K562 (cell line): Measurements from ENCODE around the gene KCNG4. TPM values are rescaled to one million over a fixed set of nuclear protein-coding genes. Genes with fewer than 3 reads are reported as not detected.
A peak's percentile ranks its signal among the peaks of the same experiment; 100 is the strongest.

ENCODE experiments used
- FOXP1 ChIP-seq: sonication (generic); formaldehyde crosslinking; IDR thresholded peaks from 2 replicates; pipeline ENCODE4 v1.8.0; 2022; ENCODE audit warnings: mild to moderate bottlenecking, missing genetic modification reagents
- HNRNPL ChIP-seq: fragments of 200-400 bp; formaldehyde crosslinking; IDR thresholded peaks from 2 replicates; pipeline ENCODE4 v1.6.1; 2017; ENCODE audit warnings: low read depth, mild to moderate bottlenecking, low read length
- NEUROD1 ChIP-seq: fragments of 150-350 bp; IDR thresholded peaks from 2 replicates; pipeline ENCODE4 v1.6.1; 2014; ENCODE audit warnings: borderline replicate concordance, low read length, low read depth; ENCODE audit not compliant: partially characterized antibody
- NR2C1 ChIP-seq, 2 experiments: fragments of 450-650 bp; IDR thresholded peaks; 2 replicates each; pipeline ENCODE4 v1.6.1; 2017; ENCODE audit warnings: mild to moderate bottlenecking in 2 of 2, antibody characterized with exemption in 1 of 2, inconsistent platforms in 1 of 2, missing compliant biosample characterization in 1 of 2, missing genetic modification characterization in 1 of 2
- SREBF2 ChIP-seq: sonication (generic); formaldehyde crosslinking; IDR thresholded peaks from 2 replicates; pipeline ENCODE4 v1.4.0; 2020; ENCODE audit warnings: mild to moderate bottlenecking, missing genetic modification reagents
- ZNF143 ChIP-seq: sonication (generic); formaldehyde crosslinking; IDR thresholded peaks from 2 replicates; pipeline ENCODE4 v1.9.0; 2022; ENCODE audit warnings: mild to moderate bottlenecking, missing genetic modification reagents
- ZNF184 ChIP-seq: sonication (generic); formaldehyde crosslinking; IDR thresholded peaks from 2 replicates; pipeline ENCODE4 v1.5.0; 2020; ENCODE audit warnings: missing genetic modification reagents
- polyA plus RNA-seq, 8 experiments: library from polyadenylated mRNA; depleted of rRNA in 4 of 8; stranded (reverse) in 5 of 8; unstranded in 3 of 8; fragments of >200 nt; fragmentation: Nextera tagmentation in 2 of 8; fragmentation: Illumina TruSeq in 1 of 8; extraction: Ambion mirVana in 2 of 8; extraction: Trizol in 1 of 8; gene quantifications; 2 replicates each; pipeline versions ENCODE4 v1.2.1 to v1.2.3, GENCODE V29; 2011 to 2014; ENCODE audit warnings: inconsistent platforms in 1 of 8, missing spikeins in 1 of 8
- total RNA-seq, 7 experiments: library from RNA; depleted of rRNA in 6 of 7; stranded (reverse); fragments of >200 nt in 6 of 7; fragmentation: Illumina TruSeq in 2 of 7; extraction: Trizol in 2 of 7; gene quantifications; 2 replicates each; pipeline versions ENCODE4 v1.2.1 to v1.2.3, GENCODE V29; 2011 to 2021; ENCODE audit warnings: low replicate concordance in 1 of 7
- TF ChIP-seq, protein P1 (sequence below): fragments of 450-650 bp; IDR thresholded peaks from 2 replicates; pipeline ENCODE4 v1.6.1; 2016; ENCODE audit warnings: mild to moderate bottlenecking, moderate library complexity
- TF ChIP-seq, protein P2 (sequence below): fragments of 450-650 bp; IDR thresholded peaks from 2 replicates; pipeline ENCODE4 v1.6.1; 2016; ENCODE audit warnings: low read depth

The KCNG4 gene
- total and polyA plus RNA-seq, 9 of the 15 experiments (the other 6 are each of a cell fraction or from before 2014, with no cell fraction given), result not detected

DNA sequence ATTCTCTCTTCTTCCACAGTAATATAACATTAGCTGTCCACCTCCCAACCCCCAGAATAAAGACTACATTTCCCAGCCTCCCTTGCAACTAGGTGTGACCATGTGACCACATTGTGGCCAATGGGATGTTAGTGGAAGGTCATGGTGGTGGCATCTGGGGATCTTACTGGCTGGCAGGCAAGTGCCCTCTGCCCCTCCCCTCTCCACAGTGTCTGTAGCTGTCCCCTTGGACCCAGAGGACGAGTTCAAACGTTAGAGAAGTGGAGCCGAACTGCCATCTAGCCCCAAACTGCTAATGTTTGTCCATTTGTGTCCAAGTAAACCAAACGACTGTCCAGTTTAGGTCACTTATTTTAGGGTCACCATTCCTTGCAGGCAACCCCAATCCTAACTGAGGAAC is 26.6 kb upstream of the KCNG4 start (continued):
- TF ChIP-seq, protein P1, sequence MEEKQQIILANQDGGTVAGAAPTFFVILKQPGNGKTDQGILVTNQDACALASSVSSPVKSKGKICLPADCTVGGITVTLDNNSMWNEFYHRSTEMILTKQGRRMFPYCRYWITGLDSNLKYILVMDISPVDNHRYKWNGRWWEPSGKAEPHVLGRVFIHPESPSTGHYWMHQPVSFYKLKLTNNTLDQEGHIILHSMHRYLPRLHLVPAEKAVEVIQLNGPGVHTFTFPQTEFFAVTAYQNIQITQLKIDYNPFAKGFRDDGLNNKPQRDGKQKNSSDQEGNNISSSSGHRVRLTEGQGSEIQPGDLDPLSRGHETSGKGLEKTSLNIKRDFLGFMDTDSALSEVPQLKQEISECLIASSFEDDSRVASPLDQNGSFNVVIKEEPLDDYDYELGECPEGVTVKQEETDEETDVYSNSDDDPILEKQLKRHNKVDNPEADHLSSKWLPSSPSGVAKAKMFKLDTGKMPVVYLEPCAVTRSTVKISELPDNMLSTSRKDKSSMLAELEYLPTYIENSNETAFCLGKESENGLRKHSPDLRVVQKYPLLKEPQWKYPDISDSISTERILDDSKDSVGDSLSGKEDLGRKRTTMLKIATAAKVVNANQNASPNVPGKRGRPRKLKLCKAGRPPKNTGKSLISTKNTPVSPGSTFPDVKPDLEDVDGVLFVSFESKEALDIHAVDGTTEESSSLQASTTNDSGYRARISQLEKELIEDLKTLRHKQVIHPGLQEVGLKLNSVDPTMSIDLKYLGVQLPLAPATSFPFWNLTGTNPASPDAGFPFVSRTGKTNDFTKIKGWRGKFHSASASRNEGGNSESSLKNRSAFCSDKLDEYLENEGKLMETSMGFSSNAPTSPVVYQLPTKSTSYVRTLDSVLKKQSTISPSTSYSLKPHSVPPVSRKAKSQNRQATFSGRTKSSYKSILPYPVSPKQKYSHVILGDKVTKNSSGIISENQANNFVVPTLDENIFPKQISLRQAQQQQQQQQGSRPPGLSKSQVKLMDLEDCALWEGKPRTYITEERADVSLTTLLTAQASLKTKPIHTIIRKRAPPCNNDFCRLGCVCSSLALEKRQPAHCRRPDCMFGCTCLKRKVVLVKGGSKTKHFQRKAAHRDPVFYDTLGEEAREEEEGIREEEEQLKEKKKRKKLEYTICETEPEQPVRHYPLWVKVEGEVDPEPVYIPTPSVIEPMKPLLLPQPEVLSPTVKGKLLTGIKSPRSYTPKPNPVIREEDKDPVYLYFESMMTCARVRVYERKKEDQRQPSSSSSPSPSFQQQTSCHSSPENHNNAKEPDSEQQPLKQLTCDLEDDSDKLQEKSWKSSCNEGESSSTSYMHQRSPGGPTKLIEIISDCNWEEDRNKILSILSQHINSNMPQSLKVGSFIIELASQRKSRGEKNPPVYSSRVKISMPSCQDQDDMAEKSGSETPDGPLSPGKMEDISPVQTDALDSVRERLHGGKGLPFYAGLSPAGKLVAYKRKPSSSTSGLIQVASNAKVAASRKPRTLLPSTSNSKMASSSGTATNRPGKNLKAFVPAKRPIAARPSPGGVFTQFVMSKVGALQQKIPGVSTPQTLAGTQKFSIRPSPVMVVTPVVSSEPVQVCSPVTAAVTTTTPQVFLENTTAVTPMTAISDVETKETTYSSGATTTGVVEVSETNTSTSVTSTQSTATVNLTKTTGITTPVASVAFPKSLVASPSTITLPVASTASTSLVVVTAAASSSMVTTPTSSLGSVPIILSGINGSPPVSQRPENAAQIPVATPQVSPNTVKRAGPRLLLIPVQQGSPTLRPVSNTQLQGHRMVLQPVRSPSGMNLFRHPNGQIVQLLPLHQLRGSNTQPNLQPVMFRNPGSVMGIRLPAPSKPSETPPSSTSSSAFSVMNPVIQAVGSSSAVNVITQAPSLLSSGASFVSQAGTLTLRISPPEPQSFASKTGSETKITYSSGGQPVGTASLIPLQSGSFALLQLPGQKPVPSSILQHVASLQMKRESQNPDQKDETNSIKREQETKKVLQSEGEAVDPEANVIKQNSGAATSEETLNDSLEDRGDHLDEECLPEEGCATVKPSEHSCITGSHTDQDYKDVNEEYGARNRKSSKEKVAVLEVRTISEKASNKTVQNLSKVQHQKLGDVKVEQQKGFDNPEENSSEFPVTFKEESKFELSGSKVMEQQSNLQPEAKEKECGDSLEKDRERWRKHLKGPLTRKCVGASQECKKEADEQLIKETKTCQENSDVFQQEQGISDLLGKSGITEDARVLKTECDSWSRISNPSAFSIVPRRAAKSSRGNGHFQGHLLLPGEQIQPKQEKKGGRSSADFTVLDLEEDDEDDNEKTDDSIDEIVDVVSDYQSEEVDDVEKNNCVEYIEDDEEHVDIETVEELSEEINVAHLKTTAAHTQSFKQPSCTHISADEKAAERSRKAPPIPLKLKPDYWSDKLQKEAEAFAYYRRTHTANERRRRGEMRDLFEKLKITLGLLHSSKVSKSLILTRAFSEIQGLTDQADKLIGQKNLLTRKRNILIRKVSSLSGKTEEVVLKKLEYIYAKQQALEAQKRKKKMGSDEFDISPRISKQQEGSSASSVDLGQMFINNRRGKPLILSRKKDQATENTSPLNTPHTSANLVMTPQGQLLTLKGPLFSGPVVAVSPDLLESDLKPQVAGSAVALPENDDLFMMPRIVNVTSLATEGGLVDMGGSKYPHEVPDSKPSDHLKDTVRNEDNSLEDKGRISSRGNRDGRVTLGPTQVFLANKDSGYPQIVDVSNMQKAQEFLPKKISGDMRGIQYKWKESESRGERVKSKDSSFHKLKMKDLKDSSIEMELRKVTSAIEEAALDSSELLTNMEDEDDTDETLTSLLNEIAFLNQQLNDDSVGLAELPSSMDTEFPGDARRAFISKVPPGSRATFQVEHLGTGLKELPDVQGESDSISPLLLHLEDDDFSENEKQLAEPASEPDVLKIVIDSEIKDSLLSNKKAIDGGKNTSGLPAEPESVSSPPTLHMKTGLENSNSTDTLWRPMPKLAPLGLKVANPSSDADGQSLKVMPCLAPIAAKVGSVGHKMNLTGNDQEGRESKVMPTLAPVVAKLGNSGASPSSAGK, result no peak
- TF ChIP-seq ZNF184, result no peak
- no peak for TF ChIP-seq HNRNPL
- TF ChIP-seq SREBF2 (CRISPR knock-in tag), result no peak
- peak; percentile 94 for TF ChIP-seq ZNF143 (CRISPR knock-in tag)
- peak; percentile 97 for TF ChIP-seq NR2C1 (IDR thresholded peaks at IDR 0.05)
- TF ChIP-seq NR2C1 (tag; IDR thresholded peaks at IDR 0.05), result peak; percentile 98
- TF ChIP-seq NEUROD1, result no peak
- TF ChIP-seq, protein P2, sequence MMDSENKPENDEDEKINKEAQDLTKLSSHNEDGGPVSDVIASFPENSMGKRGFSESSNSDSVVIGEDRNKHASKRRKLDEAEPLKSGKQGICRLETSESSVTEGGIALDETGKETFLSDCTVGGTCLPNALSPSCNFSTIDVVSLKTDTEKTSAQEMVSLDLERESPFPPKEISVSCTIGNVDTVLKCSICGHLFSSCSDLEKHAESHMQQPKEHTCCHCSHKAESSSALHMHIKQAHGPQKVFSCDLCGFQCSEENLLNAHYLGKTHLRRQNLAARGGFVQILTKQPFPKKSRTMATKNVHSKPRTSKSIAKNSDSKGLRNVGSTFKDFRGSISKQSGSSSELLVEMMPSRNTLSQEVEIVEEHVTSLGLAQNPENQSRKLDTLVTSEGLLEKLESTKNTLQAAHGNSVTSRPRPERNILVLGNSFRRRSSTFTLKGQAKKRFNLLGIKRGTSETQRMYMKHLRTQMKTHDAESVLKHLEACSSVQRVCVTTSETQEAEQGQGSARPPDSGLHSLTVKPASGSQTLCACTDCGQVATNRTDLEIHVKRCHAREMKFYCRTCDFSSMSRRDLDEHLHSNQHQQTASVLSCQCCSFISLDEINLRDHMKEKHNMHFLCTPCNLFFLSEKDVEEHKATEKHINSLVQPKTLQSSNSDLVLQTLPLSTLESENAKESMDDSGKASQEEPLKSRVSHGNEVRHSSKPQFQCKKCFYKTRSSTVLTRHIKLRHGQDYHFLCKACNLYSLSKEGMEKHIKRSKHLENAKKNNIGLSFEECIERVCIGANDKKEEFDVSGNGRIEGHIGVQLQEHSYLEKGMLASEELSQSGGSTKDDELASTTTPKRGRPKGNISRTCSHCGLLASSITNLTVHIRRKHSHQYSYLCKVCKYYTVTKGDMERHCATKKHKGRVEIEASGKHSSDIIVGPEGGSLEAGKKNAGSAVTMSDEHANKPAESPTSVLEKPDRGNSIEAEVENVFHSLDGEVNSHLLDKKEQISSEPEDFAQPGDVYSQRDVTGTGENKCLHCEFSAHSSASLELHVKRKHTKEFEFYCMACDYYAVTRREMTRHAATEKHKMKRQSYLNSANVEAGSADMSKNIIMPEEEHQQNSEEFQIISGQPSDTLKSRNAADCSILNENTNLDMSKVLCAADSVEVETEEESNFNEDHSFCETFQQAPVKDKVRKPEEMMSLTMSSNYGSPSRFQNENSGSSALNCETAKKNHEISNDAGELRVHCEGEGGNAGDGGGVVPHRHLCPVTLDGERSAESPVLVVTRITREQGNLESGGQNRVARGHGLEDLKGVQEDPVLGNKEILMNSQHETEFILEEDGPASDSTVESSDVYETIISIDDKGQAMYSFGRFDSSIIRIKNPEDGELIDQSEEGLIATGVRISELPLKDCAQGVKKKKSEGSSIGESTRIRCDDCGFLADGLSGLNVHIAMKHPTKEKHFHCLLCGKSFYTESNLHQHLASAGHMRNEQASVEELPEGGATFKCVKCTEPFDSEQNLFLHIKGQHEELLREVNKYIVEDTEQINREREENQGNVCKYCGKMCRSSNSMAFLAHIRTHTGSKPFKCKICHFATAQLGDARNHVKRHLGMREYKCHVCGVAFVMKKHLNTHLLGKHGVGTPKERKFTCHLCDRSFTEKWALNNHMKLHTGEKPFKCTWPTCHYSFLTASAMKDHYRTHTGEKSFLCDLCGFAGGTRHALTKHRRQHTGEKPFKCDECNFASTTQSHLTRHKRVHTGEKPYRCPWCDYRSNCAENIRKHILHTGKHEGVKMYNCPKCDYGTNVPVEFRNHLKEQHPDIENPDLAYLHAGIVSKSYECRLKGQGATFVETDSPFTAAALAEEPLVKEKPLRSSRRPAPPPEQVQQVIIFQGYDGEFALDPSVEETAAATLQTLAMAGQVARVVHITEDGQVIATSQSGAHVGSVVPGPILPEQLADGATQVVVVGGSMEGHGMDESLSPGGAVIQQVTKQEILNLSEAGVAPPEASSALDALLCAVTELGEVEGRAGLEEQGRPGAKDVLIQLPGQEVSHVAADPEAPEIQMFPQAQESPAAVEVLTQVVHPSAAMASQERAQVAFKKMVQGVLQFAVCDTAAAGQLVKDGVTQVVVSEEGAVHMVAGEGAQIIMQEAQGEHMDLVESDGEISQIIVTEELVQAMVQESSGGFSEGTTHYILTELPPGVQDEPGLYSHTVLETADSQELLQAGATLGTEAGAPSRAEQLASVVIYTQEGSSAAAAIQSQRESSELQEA, result no peak
- TF ChIP-seq FOXP1 (CRISPR knock-in tag), result no peak
